ENCODE measurements around the gene CES4A. TPM values are rescaled to one million over a fixed set of nuclear protein-coding genes. Genes with fewer than 3 reads are reported as not detected.
A peak's percentile ranks its signal among the peaks of the same experiment; 100 is the strongest.

The CES4A gene
- total and polyA plus RNA-seq, 2 experiments from 2014 or later, result 11.8 to 12.3 TPM

- no peaks in the 10 kb centered on the region for H3K9me2 ChIP-seq (replicated peaks; ENCODE audit: insufficient read depth)
- H3K27ac ChIP-seq, result no peak overlapping the region
- no peaks in the 10 kb centered on the region for H3K79me2 ChIP-seq
- peaks cover 8% of the 10 kb centered on the region for H3K27me3 ChIP-seq
- 92% methylated on average over 7 of the region's 7 CpGs for WGBS (ENCODE audit: low lambda C conversion rate, missing lambda C conversion rate)
- no peak overlapping the region for H2AFZ ChIP-seq
- no peaks in the 10 kb centered on the region for H4K20me1 ChIP-seq (ENCODE audit: insufficient read depth, poor library complexity, severe bottlenecking)
- no peaks in the 10 kb centered on the region for H3K4me1 ChIP-seq (ENCODE audit: insufficient read depth)
- H3K4me2 ChIP-seq, result no peak overlapping the region
- no peak for DNase-seq (ENCODE audit: low spot score)
- no peak overlapping the region for H3K4me3 ChIP-seq
- no peak for TF ChIP-seq EZH2phosphoT487 (IDR thresholded peaks at IDR 0.05; ENCODE audit: low read depth, severe bottlenecking, unreplicated experiment)
- no peaks in the 10 kb centered on the region for H3K9me3 ChIP-seq (ENCODE audit: low read depth)
- no peaks in the 10 kb centered on the region for H3K36me3 ChIP-seq (replicated peaks; ENCODE audit: insufficient read depth, low read depth)
Observed at GRCh38 chr16:66946541-66946940, 41.8 kb upstream of the CES4A start.

GRCh38 chr16:66946974-66947301, 41.5 kb upstream of the CES4A start:
- Histone ChIP-seq H3K36me3 (replicated peaks; ENCODE audit: insufficient read depth, low read depth) (no peaks in the 10 kb centered on the region), H3K9me2 (replicated peaks; ENCODE audit: insufficient read depth) (no peaks in the 10 kb centered on the region), H3K27me3 (peaks cover 8% of the 10 kb centered on the region), H3K4me1 (ENCODE audit: insufficient read depth) (no peaks in the 10 kb centered on the region), H3K4me2 (no peak overlapping the region), H2AFZ (no peak overlapping the region), H3K9me3 (ENCODE audit: low read depth) (no peaks in the 10 kb centered on the region), H3K79me2 (no peaks in the 10 kb centered on the region), H4K20me1 (ENCODE audit: insufficient read depth, poor library complexity, severe bottlenecking) (no peaks in the 10 kb centered on the region), H3K27ac (no peak overlapping the region), H3K4me3 (no peak overlapping the region)
- TF ChIP-seq CTCF (IDR thresholded peaks at IDR 0.05; ENCODE audit: poor library complexity), result no peak
- TF ChIP-seq EZH2phosphoT487 (IDR thresholded peaks at IDR 0.05; ENCODE audit: low read depth, severe bottlenecking, unreplicated experiment), result no peak
- TF ChIP-seq EZH2 (IDR thresholded peaks at IDR 0.05; ENCODE audit: borderline replicate concordance), result no peak
- WGBS (ENCODE audit: low lambda C conversion rate, missing lambda C conversion rate), result 42% methylated on average over 5 of the region's 5 CpGs
- no peak for DNase-seq (ENCODE audit: low spot score)

- peak; percentile 88 for DNase-seq (ENCODE audit: low spot score)
- peaks cover 8% of the 10 kb centered on the region for H3K27me3 ChIP-seq
- WGBS (ENCODE audit: low lambda C conversion rate, missing lambda C conversion rate), result 45% methylated on average over 23 of the region's 23 CpGs
- peaks cover under 1% of the 10 kb centered on the region for H3K4me1 ChIP-seq (ENCODE audit: insufficient read depth)
- H3K4me3 ChIP-seq, result no peak overlapping the region
- H3K36me3 ChIP-seq (replicated peaks; ENCODE audit: insufficient read depth, low read depth), result no peaks in the 10 kb centered on the region
- no peaks in the 10 kb centered on the region for H3K9me3 ChIP-seq (ENCODE audit: low read depth)
- H2AFZ ChIP-seq, result no peak overlapping the region
- peak; percentile 90 for TF ChIP-seq CTCF (IDR thresholded peaks at IDR 0.05; ENCODE audit: poor library complexity)
- TF ChIP-seq EZH2 (IDR thresholded peaks at IDR 0.05; ENCODE audit: borderline replicate concordance), result no peak
- no peaks in the 10 kb centered on the region for H4K20me1 ChIP-seq (ENCODE audit: insufficient read depth, poor library complexity, severe bottlenecking)
- H3K79me2 ChIP-seq, result no peaks in the 10 kb centered on the region
- H3K27ac ChIP-seq, result no peak overlapping the region
- H3K4me2 ChIP-seq, result peak overlapping the region; percentile 88
- no peaks in the 10 kb centered on the region for H3K9me2 ChIP-seq (replicated peaks; ENCODE audit: insufficient read depth)
Observed at GRCh38 chr16:66947302-66948065, 40.9 kb upstream of the CES4A start.

- Histone ChIP-seq H3K9me3 (ENCODE audit: low read depth) (no peaks in the 10 kb centered on the region), H2AFZ (peak overlapping the region; percentile 49), H3K36me3 (replicated peaks; ENCODE audit: insufficient read depth, low read depth) (no peaks in the 10 kb centered on the region), H4K20me1 (ENCODE audit: insufficient read depth, poor library complexity, severe bottlenecking) (no peaks in the 10 kb centered on the region), H3K9me2 (replicated peaks; ENCODE audit: insufficient read depth) (no peaks in the 10 kb centered on the region), H3K79me2 (no peaks in the 10 kb centered on the region), H3K4me3 (no peak overlapping the region), H3K4me1 (ENCODE audit: insufficient read depth) (peaks cover 8% of the 10 kb centered on the region), H3K27ac (no peak overlapping the region), H3K27me3 (peaks cover 8% of the 10 kb centered on the region), H3K4me2 (peak overlapping the region; percentile 88)
- 43% methylated on average over 35 of the region's 44 CpGs for WGBS (ENCODE audit: low lambda C conversion rate, missing lambda C conversion rate)
- no peak for TF ChIP-seq CTCF (IDR thresholded peaks at IDR 0.05; ENCODE audit: poor library complexity)
- no peak for TF ChIP-seq EZH2phosphoT487 (IDR thresholded peaks at IDR 0.05; ENCODE audit: low read depth, severe bottlenecking, unreplicated experiment)
- TF ChIP-seq EZH2 (IDR thresholded peaks at IDR 0.05; ENCODE audit: borderline replicate concordance), result no peak
- DNase-seq (ENCODE audit: low spot score), result no peak
Observed at GRCh38 chr16:66948134-66948836, 40.1 kb upstream of the CES4A start.
